Fibroblast of villous mesenchyme (primary cell): Measurements from ENCODE around the gene SECISBP2. TPM values are rescaled to one million over a fixed set of nuclear protein-coding genes. Genes with fewer than 3 reads are reported as not detected.
"Not testable (repeated sequence)": the region's sequence is repeated elsewhere in the genome, so short reads cannot be mapped to it uniquely, and the experiment has no call there.

ENCODE experiments used
- DNase-seq: peaks from one replicate; pipeline ENCODE4 v3.0.0-alpha.2; 2010; ENCODE audit warnings: low read depth
- H3K4me3 ChIP-seq: 2 replicates; pipeline ENCODE4 v1.5.1; 2011; ENCODE audit warnings: low read depth, mild to moderate bottlenecking, low read length
- CTCF ChIP-seq: IDR thresholded peaks from 2 replicates; pipeline ENCODE4 v1.5.1; 2012; ENCODE audit warnings: low read depth, mild to moderate bottlenecking, low read length; ENCODE audit not compliant: insufficient read depth
- total RNA-seq: library from RNA; depleted of rRNA; stranded (reverse); fragments of >200 nt; gene quantifications from 2 replicates; pipeline ENCODE4 v1.2.3, GENCODE V29; 2012

The SECISBP2 gene
- total RNA-seq, 1 donor, result 23.3 TPM

GRCh38 chr9:89339807-89340206, 21.5 kb downstream of the SECISBP2 start:
- TF ChIP-seq CTCF, result no peak
- no peak for DNase-seq

DNA sequence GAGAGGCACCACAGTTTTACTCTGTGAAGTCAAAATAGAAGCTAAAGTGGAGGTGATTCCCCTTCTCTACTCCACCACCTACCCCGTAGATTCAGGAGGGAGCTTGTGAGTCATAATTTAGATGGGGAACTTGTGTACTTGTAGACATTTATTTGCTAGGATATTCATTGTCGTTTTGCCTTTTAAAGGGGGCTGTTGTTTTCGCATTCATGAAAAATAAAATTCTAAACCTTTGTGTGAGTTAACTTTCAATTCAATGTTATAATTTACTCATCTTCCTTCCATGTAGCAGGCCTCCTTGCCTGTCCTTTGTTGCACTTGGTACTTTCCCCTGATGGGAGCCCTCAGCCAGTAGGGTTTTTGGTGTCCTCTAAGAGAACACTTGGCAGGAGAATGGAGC, 22.0 kb downstream of the SECISBP2 start:
- no peak overlapping the region for H3K4me3 ChIP-seq
- no peak for DNase-seq
- TF ChIP-seq CTCF, result no peak

More at GRCh38 chr9:89339807-89340206, 21.5 kb downstream of the SECISBP2 start:
- no peak overlapping the region for H3K4me3 ChIP-seq

DNA sequence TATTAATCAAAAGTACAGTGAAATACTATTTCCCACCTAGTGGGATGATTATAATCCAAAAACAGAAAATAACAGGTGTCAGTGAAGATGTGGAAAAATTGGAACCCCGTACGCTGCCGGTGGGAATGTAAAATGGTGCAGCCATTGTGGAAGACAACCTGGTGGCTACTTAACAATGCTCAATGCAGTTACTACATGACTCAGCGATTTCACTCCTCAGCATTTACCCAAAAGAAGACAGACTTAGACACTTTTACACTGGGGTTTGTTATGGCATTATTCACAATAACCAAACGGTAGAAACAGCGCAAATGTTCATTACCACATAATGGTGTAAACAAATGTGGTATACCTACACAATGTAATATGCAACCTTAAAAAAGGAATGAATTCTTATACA, 23.9 kb downstream of the SECISBP2 start:
- no peak for DNase-seq
- H3K4me3 ChIP-seq, result no peak overlapping the region
- TF ChIP-seq CTCF, result no peak

DNA sequence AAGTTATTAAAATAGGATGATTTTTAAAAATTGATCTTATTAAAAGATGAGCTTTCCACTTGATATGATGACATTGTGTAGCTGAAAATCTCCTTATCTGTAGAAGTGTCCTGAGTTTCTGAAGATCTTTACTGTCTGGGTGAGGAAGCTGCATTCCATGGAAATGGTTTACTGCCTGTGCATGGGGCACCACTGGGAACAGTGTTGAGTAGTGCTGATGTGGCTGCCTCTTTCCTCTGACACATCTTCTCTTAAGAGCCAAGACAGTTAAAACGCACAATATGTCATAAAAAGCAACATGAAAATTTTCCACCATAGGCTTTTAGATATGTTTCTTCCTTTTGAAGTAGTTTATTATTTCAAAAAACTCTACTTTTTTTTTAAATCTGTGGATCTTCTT, 24.6 kb downstream of the SECISBP2 start:
- peak; percentile 4 for TF ChIP-seq CTCF
- no peak overlapping the region for H3K4me3 ChIP-seq
- DNase-seq, result no peak

- not testable (repeated sequence) for DNase-seq, H3K4me3 ChIP-seq
These were observed 25.5 kb downstream of the SECISBP2 start for GRCh38 chr9:89343812-89344211.

GRCh38 chr9:89345476-89345875, 27.2 kb downstream of the SECISBP2 start:
- no peak for DNase-seq
- H3K4me3 ChIP-seq, result no peak overlapping the region
- no peak for TF ChIP-seq CTCF

DNA sequence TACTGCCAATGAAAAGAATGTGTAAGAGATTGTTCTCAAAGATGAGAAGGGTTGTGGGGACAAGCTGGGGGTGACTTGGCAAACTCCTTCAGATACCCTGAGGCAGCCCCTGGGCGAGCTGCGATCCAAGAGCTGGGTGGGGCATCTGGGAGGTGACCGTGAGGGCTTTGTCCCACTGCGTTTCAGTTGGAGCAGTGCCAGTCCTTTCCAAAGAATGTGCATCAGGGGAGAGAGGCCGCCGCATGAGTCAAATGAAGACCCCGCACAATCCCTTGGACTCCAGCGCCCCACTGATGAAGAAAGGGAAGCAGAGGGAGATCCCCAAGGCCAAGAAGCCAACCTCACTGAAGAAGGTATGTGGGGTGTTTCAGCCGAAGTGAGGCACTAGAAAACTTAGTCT, 28.4 kb downstream of the SECISBP2 start:
- H3K4me3 ChIP-seq, result no peak overlapping the region
- no peak for DNase-seq
- TF ChIP-seq CTCF, result no peak
